Mucosa of descending colon (tissue), 3 donors: ENCODE results near the gene GFOD1. TPM values are rescaled to one million over a fixed set of nuclear protein-coding genes. Genes with fewer than 3 reads are reported as not detected.

ENCODE experiments used
- ATAC-seq: fragments of 200-7000 bp; cut with Tn5 transposase; one replicate; pipeline ENCODE4 v1.9.1; 2020; ENCODE audit warnings: mild to moderate bottlenecking, moderate library complexity
- DNase-seq, 3 donors: peaks; one replicate each; pipeline ENCODE4 v3.0.0-alpha.2; 2020
- H3K36me3 ChIP-seq: fragments of 200-600 bp; one replicate; pipeline ENCODE4 v1.8.0; 2021; ENCODE audit warnings: low read depth, mild to moderate bottlenecking
- H3K4me1 ChIP-seq: fragments of 200-600 bp; one replicate; pipeline ENCODE4 v1.8.0; 2021; ENCODE audit warnings: low read depth, mild to moderate bottlenecking
- H3K4me3 ChIP-seq: fragments of 200-600 bp; one replicate; pipeline ENCODE4 v1.8.0; 2021; ENCODE audit warnings: mild to moderate bottlenecking
- H3K9me3 ChIP-seq: fragments of 200-600 bp; one replicate; pipeline ENCODE4 v1.8.0; 2021; ENCODE audit warnings: mild to moderate bottlenecking
- intact Hi-C, 2 donors: fragments of 100-400 bp; cut with DNase I in 1 of 2; cut with micrococcal nuclease in 1 of 2; formaldehyde crosslinking; loops; one replicate each; pipeline versions ENCODE4 v1.11.0 to v1.11.1; 2022; cut with DNase I, micrococcal nuclease
- total RNA-seq, 3 donors: library from RNA; stranded (reverse); fragmentation: NEBNext Ultra II Directional in 2 of 3; extraction: Animal tissue kit (Norgen Biotek cat#: 25700) in 2 of 3; gene quantifications; one replicate each; pipeline versions ENCODE4 v1.2.1 to v1.2.4, GENCODE V29; 2021 to 2023
- TF ChIP-seq, protein P1 (sequence below): fragments of 200-600 bp; IDR thresholded peaks from one replicate; pipeline ENCODE4 v1.8.0; 2022; ENCODE audit warnings: antibody characterized with exemption, mild to moderate bottlenecking
- donor health status: DM: no; HTN: no; CAD: no; lungs with moderate emphysema.
- donor health status: DM: no; HTN: no; CAD: no.
- donor health status: DM: no; HTN: yes; CAD: no.

GFOD1 gene
- total RNA-seq, 3 donors from 2014 or later: 10.4 to 22.4 (median 13.2) TPM

DNA sequence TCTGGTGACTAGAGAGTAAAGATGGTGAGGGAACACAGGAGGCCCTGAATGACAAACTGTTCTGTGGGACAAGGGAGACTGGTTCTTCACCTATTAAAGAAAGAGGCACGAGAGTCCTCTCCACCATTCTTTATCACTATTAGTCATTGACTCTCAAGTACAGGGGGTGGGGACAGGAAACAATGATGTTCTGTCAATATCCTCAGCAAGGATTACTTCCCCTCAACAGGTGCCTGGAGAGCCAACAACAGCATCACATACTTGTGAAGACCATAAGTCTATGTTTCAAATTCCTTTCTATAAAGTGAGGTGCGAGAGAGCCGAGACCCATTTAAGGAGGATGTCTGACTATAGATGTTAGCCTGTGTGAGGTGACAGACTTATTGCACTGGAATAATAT, 86.6 kb downstream of the GFOD1 start:
- ATAC-seq: no peak
- intact Hi-C loops: no loop called here
- no peak for DNase-seq
- TF ChIP-seq, protein P1, sequence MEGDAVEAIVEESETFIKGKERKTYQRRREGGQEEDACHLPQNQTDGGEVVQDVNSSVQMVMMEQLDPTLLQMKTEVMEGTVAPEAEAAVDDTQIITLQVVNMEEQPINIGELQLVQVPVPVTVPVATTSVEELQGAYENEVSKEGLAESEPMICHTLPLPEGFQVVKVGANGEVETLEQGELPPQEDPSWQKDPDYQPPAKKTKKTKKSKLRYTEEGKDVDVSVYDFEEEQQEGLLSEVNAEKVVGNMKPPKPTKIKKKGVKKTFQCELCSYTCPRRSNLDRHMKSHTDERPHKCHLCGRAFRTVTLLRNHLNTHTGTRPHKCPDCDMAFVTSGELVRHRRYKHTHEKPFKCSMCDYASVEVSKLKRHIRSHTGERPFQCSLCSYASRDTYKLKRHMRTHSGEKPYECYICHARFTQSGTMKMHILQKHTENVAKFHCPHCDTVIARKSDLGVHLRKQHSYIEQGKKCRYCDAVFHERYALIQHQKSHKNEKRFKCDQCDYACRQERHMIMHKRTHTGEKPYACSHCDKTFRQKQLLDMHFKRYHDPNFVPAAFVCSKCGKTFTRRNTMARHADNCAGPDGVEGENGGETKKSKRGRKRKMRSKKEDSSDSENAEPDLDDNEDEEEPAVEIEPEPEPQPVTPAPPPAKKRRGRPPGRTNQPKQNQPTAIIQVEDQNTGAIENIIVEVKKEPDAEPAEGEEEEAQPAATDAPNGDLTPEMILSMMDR: no peak
- Histone ChIP-seq H3K36me3 (no peaks in the 10 kb centered on the region), H3K4me3 (no peak overlapping the region), H3K4me1 (peaks cover 18% of the 10 kb centered on the region), H3K9me3 (no peaks in the 10 kb centered on the region)

- no peak overlapping the region for H3K4me3 ChIP-seq
- TF ChIP-seq, protein P1: no peak
- intact Hi-C loops: no loop called here
These were observed 88.9 kb downstream of the GFOD1 start for GRCh38 chr6:13398421-13398994.

GRCh38 chr6:13398069-13398381, 89.4 kb downstream of the GFOD1 start:
- DNase-seq (no peak), ATAC-seq (peak; percentile 2)
- H3K36me3 ChIP-seq: no peaks in the 10 kb centered on the region
- TF ChIP-seq, protein P1: no peak
- intact Hi-C loops: no loop called here
- peaks cover 26% of the 10 kb centered on the region for H3K4me1 ChIP-seq
- H3K4me3 ChIP-seq: no peak overlapping the region
- no peaks in the 10 kb centered on the region for H3K9me3 ChIP-seq

More at GRCh38 chr6:13398421-13398994, 88.9 kb downstream of the GFOD1 start:
- ATAC-seq: no peak
- H3K36me3 ChIP-seq: no peaks in the 10 kb centered on the region
- peaks cover 26% of the 10 kb centered on the region for H3K4me1 ChIP-seq
- H3K9me3 ChIP-seq: no peaks in the 10 kb centered on the region
- no peak for DNase-seq

- Histone ChIP-seq H3K4me1 (peaks cover 26% of the 10 kb centered on the region), H3K36me3 (no peaks in the 10 kb centered on the region), H3K4me3 (no peak overlapping the region), H3K9me3 (no peaks in the 10 kb centered on the region)
- TF ChIP-seq, protein P1: no peak
- DNase-seq: peak; percentile 75 to 84 (median 77)
- ATAC-seq: peak; percentile 84
- intact Hi-C loops: no loop called here
These were observed 89.9 kb downstream of the GFOD1 start for GRCh38 chr6:13397359-13398068.

GRCh38 chr6:13396241-13396792, 91.1 kb downstream of the GFOD1 start:
- H3K9me3 ChIP-seq: no peaks in the 10 kb centered on the region
- H3K4me3 ChIP-seq: no peak overlapping the region
- no peak for ATAC-seq
- peaks cover 26% of the 10 kb centered on the region for H3K4me1 ChIP-seq
- intact Hi-C loops: no loop called here
- no peak for DNase-seq
- H3K36me3 ChIP-seq: no peaks in the 10 kb centered on the region
- TF ChIP-seq, protein P1: no peak
